Panc1 (cell line): ENCODE data around the gene NR6A1.

ENCODE experiments used
- POLR2AphosphoS5 ChIP-seq: IDR thresholded peaks from 2 replicates; pipeline ENCODE4 v1.6.1; 2012; ENCODE audit warnings: mild to moderate bottlenecking, low read depth, low read length, moderate library complexity
- TCF7L2 ChIP-seq: IDR thresholded peaks from 2 replicates; pipeline ENCODE4 v1.6.1; 2011; ENCODE audit warnings: mild to moderate bottlenecking, low read depth, low read length, inconsistent platforms
- TF ChIP-seq, protein P1 (sequence below): fragments of 450-650 bp; IDR thresholded peaks from 2 replicates; pipeline ENCODE4 v1.5.1; 2017; ENCODE audit warnings: mild to moderate bottlenecking

DNA sequence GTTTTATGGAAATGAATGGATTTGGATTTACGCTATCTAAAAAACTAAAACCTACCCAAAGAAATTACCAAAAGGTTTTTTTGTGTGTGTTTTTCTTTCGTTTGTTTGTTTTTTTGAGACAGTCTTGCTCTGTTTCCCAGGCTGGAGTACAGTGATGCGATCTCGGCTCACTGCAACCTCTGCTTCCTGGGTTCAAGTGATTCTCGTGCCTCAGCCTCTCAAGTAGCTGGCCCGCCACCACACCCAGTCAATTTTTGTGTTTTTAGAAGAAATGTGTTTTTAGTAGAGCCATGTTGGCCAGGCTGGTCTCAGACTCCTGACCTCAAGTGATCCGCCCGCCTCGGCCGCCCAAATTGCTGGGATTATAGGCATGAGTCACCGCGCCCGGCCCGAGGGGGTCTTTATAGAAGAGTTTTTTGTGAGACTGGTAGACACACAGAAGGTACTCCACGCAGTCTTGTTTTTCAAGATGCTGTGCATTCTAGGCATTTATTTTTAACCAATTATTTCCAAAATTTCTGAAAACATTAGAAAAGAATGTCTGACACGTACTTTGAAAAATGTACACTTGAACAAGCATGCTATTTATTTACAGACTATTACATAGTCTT lies 75.7 kb downstream of the NR6A1 start:
- TF ChIP-seq POLR2AphosphoS5 (no peak), TCF7L2 (no peak)
- TF ChIP-seq, protein P1, sequence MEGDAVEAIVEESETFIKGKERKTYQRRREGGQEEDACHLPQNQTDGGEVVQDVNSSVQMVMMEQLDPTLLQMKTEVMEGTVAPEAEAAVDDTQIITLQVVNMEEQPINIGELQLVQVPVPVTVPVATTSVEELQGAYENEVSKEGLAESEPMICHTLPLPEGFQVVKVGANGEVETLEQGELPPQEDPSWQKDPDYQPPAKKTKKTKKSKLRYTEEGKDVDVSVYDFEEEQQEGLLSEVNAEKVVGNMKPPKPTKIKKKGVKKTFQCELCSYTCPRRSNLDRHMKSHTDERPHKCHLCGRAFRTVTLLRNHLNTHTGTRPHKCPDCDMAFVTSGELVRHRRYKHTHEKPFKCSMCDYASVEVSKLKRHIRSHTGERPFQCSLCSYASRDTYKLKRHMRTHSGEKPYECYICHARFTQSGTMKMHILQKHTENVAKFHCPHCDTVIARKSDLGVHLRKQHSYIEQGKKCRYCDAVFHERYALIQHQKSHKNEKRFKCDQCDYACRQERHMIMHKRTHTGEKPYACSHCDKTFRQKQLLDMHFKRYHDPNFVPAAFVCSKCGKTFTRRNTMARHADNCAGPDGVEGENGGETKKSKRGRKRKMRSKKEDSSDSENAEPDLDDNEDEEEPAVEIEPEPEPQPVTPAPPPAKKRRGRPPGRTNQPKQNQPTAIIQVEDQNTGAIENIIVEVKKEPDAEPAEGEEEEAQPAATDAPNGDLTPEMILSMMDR: no peak
